ENCODE results near the gene PROCA1. TPM values are rescaled to one million over a fixed set of nuclear protein-coding genes. Genes with fewer than 3 reads are reported as not detected.

Gene PROCA1
- total and polyA plus RNA-seq, 9 of the 15 experiments (the other 6 are each of a cell fraction or from before 2014, with no cell fraction given), result 0.78 to 16.2 (median 5.6) TPM

DNA sequence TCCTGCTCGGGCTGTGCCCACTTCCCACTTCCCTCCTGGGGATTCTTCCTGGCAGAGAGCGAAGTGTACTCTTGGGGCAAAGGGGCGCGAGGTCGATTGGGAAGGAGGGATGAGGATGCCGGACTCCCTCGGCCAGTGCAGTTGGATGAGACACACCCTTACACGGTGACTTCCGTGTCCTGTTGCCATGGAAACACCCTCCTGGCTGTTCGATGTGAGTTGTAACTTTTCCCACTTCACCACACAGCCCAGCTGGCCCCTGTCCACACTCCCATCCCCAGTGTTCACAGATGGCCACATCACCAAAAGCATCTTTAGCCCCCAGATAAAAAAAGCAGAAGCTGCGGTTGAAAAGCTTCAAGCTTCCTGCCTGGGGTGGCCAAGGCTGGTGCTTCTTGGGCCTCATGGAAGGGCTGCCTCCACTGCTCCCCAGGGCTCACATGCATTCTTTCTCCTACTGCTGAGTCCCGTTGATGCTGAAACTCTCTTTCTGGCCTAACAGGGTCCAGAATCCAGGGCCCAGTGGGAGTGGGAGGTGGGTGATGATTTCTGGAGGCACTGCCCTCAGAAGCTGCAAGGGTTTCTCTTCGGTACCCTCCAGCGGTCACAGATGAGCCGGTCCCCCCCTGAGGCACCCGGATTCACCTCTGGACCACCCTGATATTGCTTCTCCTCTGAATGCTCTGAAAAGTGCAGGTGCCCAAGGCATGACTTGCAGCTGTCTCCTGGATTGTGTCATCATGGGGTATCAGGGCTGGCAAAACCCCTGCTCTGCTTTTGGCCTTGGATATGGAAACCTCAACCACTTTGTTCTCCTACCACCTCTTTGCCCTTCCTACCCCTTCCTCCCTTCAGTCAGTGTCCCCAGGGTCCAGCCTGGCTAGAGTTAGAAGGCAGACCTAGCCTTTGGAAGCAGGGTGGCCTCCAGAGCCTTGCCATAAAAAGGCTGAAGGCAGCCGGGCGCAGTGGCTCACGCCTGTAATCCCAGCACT is 30.0 kb upstream of the PROCA1 start (continued):
- TF ChIP-seq, protein P1, sequence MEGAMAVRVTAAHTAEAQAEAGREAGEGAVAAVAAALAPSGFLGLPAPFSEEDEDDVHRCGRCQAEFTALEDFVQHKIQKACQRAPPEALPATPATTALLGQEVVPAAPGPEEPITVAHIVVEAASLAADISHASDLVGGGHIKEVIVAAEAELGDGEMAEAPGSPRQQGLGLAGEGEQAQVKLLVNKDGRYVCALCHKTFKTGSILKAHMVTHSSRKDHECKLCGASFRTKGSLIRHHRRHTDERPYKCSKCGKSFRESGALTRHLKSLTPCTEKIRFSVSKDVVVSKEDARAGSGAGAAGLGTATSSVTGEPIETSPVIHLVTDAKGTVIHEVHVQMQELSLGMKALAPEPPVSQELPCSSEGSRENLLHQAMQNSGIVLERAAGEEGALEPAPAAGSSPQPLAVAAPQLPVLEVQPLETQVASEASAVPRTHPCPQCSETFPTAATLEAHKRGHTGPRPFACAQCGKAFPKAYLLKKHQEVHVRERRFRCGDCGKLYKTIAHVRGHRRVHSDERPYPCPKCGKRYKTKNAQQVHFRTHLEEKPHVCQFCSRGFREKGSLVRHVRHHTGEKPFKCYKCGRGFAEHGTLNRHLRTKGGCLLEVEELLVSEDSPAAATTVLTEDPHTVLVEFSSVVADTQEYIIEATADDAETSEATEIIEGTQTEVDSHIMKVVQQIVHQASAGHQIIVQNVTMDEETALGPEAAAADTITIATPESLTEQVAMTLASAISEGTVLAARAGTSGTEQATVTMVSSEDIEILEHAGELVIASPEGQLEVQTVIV (CRISPR knock-in tag; IDR thresholded peaks at IDR 0.05; ENCODE audit: borderline replicate concordance), result no peak
- TF ChIP-seq ESRRA (IDR thresholded peaks at IDR 0.05; ENCODE audit: borderline replicate concordance, low read depth), result peak; percentile 85; the same call in 1 of the 2 replicates
- TF ChIP-seq, protein P2, sequence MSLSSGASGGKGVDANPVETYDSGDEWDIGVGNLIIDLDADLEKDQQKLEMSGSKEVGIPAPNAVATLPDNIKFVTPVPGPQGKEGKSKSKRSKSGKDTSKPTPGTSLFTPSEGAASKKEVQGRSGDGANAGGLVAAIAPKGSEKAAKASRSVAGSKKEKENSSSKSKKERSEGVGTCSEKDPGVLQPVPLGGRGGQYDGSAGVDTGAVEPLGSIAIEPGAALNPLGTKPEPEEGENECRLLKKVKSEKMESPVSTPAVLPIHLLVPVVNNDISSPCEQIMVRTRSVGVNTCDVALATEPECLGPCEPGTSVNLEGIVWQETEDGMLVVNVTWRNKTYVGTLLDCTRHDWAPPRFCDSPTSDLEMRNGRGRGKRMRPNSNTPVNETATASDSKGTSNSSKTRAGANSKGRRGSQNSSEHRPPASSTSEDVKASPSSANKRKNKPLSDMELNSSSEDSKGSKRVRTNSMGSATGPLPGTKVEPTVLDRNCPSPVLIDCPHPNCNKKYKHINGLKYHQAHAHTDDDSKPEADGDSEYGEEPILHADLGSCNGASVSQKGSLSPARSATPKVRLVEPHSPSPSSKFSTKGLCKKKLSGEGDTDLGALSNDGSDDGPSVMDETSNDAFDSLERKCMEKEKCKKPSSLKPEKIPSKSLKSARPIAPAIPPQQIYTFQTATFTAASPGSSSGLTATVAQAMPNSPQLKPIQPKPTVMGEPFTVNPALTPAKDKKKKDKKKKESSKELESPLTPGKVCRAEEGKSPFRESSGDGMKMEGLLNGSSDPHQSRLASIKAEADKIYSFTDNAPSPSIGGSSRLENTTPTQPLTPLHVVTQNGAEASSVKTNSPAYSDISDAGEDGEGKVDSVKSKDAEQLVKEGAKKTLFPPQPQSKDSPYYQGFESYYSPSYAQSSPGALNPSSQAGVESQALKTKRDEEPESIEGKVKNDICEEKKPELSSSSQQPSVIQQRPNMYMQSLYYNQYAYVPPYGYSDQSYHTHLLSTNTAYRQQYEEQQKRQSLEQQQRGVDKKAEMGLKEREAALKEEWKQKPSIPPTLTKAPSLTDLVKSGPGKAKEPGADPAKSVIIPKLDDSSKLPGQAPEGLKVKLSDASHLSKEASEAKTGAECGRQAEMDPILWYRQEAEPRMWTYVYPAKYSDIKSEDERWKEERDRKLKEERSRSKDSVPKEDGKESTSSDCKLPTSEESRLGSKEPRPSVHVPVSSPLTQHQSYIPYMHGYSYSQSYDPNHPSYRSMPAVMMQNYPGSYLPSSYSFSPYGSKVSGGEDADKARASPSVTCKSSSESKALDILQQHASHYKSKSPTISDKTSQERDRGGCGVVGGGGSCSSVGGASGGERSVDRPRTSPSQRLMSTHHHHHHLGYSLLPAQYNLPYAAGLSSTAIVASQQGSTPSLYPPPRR (CRISPR knock-in tag; IDR thresholded peaks at IDR 0.05; ENCODE audit: borderline replicate concordance), result peak; percentile 77; the same call in 1 of the 2 replicates
- no peak for TF ChIP-seq GATAD2A (IDR thresholded peaks at IDR 0.05)
- TF ChIP-seq SAFB2 (IDR thresholded peaks at IDR 0.05; ENCODE audit: borderline replicate concordance, low read depth, low read length, severe bottlenecking), result no peak
- TF ChIP-seq, protein P3, sequence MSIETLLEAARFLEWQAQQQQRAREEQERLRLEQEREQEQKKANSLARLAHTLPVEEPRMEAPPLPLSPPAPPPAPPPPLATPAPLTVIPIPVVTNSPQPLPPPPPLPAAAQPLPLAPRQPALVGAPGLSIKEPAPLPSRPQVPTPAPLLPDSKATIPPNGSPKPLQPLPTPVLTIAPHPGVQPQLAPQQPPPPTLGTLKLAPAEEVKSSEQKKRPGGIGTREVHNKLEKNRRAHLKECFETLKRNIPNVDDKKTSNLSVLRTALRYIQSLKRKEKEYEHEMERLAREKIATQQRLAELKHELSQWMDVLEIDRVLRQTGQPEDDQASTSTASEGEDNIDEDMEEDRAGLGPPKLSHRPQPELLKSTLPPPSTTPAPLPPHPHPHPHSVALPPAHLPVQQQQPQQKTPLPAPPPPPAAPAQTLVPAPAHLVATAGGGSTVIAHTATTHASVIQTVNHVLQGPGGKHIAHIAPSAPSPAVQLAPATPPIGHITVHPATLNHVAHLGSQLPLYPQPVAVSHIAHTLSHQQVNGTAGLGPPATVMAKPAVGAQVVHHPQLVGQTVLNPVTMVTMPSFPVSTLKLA (conservative IDR thresholded peaks at IDR 0.05), result 0 out of 4 replicates have a peak, but pooled peaks of 1 of the 2 experiments have one; percentile 29
- peak; percentile 23; the same call in 1 of the 2 replicates for TF ChIP-seq JUND (IDR thresholded peaks at IDR 0.05; ENCODE audit: borderline replicate concordance, low read depth, low read length)
- peak; percentile 35; the same call in 1 of the 3 replicates for TF ChIP-seq JUND (tag; IDR thresholded peaks at IDR 0.05; ENCODE audit: borderline replicate concordance, low read depth, low read length)
- TF ChIP-seq KDM1A (IDR thresholded peaks at IDR 0.05), result peak; percentile 37; a peak in 1 of 4 replicates
- no peak for TF ChIP-seq SREBF2 (CRISPR knock-in tag; IDR thresholded peaks at IDR 0.05)
